Stimulated activated naive CD8-positive, alpha-beta T cell treated with anti-CD3 and anti-CD28 coated beads, Interleukin-15, Interleukin-2, amounts not matched to agents 100 ng/mL and 50 ng/mL, for 24 hours (primary cell): ENCODE data around the gene MEGF6.
A peak's percentile ranks its signal among the peaks of the same experiment; 100 is the strongest.
"Not testable (repeated sequence)": the region's sequence is repeated elsewhere in the genome, so short reads cannot be mapped to it uniquely, and the experiment has no call there.

ENCODE experiments used
- H3K27ac Mint-ChIP-seq: one replicate; pipeline ENCODE4 v1.8.0; 2021; ENCODE audit warnings: mild to moderate bottlenecking, mixed read lengths
- H3K27me3 Mint-ChIP-seq: one replicate; pipeline ENCODE4 v1.8.0; 2021; ENCODE audit warnings: mixed read lengths
- H3K36me3 Mint-ChIP-seq: one replicate; pipeline ENCODE4 v1.8.0; 2021; ENCODE audit warnings: low read depth, mixed read lengths
- H3K4me1 Mint-ChIP-seq: one replicate; pipeline ENCODE4 v1.8.0; 2021; ENCODE audit warnings: low read depth, mixed read lengths
- H3K4me3 Mint-ChIP-seq: one replicate; pipeline ENCODE4 v1.8.0; 2021; ENCODE audit warnings: mild to moderate bottlenecking, mixed read lengths
- H3K9me3 Mint-ChIP-seq: one replicate; pipeline ENCODE4 v1.8.0; 2021; ENCODE audit warnings: mixed read lengths

Gene MEGF6

GRCh38 chr1:3626025-3626424 lies 14.7 kb upstream of the MEGF6 start:
- no peaks in the 10 kb centered on the region for H3K9me3 Mint-ChIP-seq
- peak overlapping the region; percentile 77 for H3K4me3 Mint-ChIP-seq
- no peak overlapping the region for H3K27ac Mint-ChIP-seq
- H3K36me3 Mint-ChIP-seq, result peaks cover 4% of the 10 kb centered on the region
- H3K4me1 Mint-ChIP-seq, result peaks cover 29% of the 10 kb centered on the region
- no peaks in the 10 kb centered on the region for H3K27me3 Mint-ChIP-seq

- Mint-ChIP-seq H3K27me3 (no peaks in the 10 kb centered on the region), H3K36me3 (peaks cover 4% of the 10 kb centered on the region), H3K4me3 (peak overlapping the region; percentile 88), H3K27ac (no peak overlapping the region), H3K4me1 (peaks cover 34% of the 10 kb centered on the region), H3K9me3 (no peaks in the 10 kb centered on the region)
Observed at GRCh38 chr1:3625151-3625907, 14.0 kb upstream of the MEGF6 start.

GRCh38 chr1:3624200-3625136 lies 13.2 kb upstream of the MEGF6 start, which contains the start of gene TPRG1L:
TSS of gene TPRG1L (plus strand) at chr1:3625015. CDS start at chr1:3625073, 58 bp downstream.
- Mint-ChIP-seq H3K27ac (peak within 1 kb of the TSS; percentile 71), H3K9me3 (no peaks in the 10 kb centered on the region), H3K4me1 (peaks cover 41% of the 10 kb centered on the region), H3K4me3 (peak within 1 kb of the TSS; percentile 88), H3K27me3 (no peaks in the 10 kb centered on the region), H3K36me3 (peaks cover 4% of the 10 kb centered on the region)

- Mint-ChIP-seq H3K9me3 (no peaks in the 10 kb centered on the region), H3K27me3 (no peaks in the 10 kb centered on the region), H3K4me1 (peaks cover 49% of the 10 kb centered on the region), H3K4me3 (peak overlapping the region; percentile 88), H3K27ac (peak overlapping the region; percentile 4), H3K36me3 (no peaks in the 10 kb centered on the region)
Observed at GRCh38 chr1:3623441-3624199, 12.3 kb upstream of the MEGF6 start.

- not testable (repeated sequence) for H3K27me3 Mint-ChIP-seq, H3K9me3 Mint-ChIP-seq, H3K4me3 Mint-ChIP-seq
Observed at GRCh38 chr1:3622102-3622501, 10.8 kb upstream of the MEGF6 start.

GRCh38 chr1:3621151-3621671 lies 9.9 kb upstream of the MEGF6 start:
- not testable (repeated sequence) for H3K27ac Mint-ChIP-seq, H3K9me3 Mint-ChIP-seq
- H3K4me1 Mint-ChIP-seq, result peaks cover 48% of the 10 kb centered on the region

More at GRCh38 chr1:3622102-3622501, 10.8 kb upstream of the MEGF6 start:
- H3K36me3 Mint-ChIP-seq, H3K27ac Mint-ChIP-seq: not testable (repeated sequence)
- H3K4me1 Mint-ChIP-seq, result peaks cover 49% of the 10 kb centered on the region

GRCh38 chr1:3620708-3621107 lies 9.4 kb upstream of the MEGF6 start:
- Mint-ChIP-seq H3K9me3 (no peaks in the 10 kb centered on the region), H3K27me3 (no peaks in the 10 kb centered on the region), H3K36me3 (no peaks in the 10 kb centered on the region), H3K27ac (peak overlapping the region; percentile 92), H3K4me3 (peak overlapping the region; percentile 82), H3K4me1 (peaks cover 43% of the 10 kb centered on the region)

More at GRCh38 chr1:3621151-3621671, 9.9 kb upstream of the MEGF6 start:
- not testable (repeated sequence) for H3K36me3 Mint-ChIP-seq, H3K27me3 Mint-ChIP-seq
- peak overlapping the region; percentile 82 for H3K4me3 Mint-ChIP-seq

- H3K27ac Mint-ChIP-seq, result peak overlapping the region; percentile 92
- peaks cover 34% of the 10 kb centered on the region for H3K4me1 Mint-ChIP-seq
- no peaks in the 10 kb centered on the region for H3K36me3 Mint-ChIP-seq
- H3K9me3 Mint-ChIP-seq, result no peaks in the 10 kb centered on the region
- peak overlapping the region; percentile 82 for H3K4me3 Mint-ChIP-seq
- no peaks in the 10 kb centered on the region for H3K27me3 Mint-ChIP-seq
Observed at GRCh38 chr1:3618881-3619671, 7.8 kb upstream of the MEGF6 start.

GRCh38 chr1:3618531-3618880 lies 7.2 kb upstream of the MEGF6 start:
- H3K4me1 Mint-ChIP-seq, result peaks cover 28% of the 10 kb centered on the region
- no peak overlapping the region for H3K4me3 Mint-ChIP-seq
- no peak overlapping the region for H3K27ac Mint-ChIP-seq
- H3K36me3 Mint-ChIP-seq, result no peaks in the 10 kb centered on the region
- H3K27me3 Mint-ChIP-seq, result no peaks in the 10 kb centered on the region
- H3K9me3 Mint-ChIP-seq, result no peaks in the 10 kb centered on the region

- no peaks in the 10 kb centered on the region for H3K27me3 Mint-ChIP-seq
- H3K4me3 Mint-ChIP-seq, result no peak overlapping the region
- no peak overlapping the region for H3K27ac Mint-ChIP-seq
- peaks cover 22% of the 10 kb centered on the region for H3K4me1 Mint-ChIP-seq
- no peaks in the 10 kb centered on the region for H3K36me3 Mint-ChIP-seq
- no peaks in the 10 kb centered on the region for H3K9me3 Mint-ChIP-seq
Observed at GRCh38 chr1:3617806-3618345, 6.6 kb upstream of the MEGF6 start.

GRCh38 chr1:3616861-3617260 lies 5.6 kb upstream of the MEGF6 start:
- no peak overlapping the region for H3K27ac Mint-ChIP-seq
- no peaks in the 10 kb centered on the region for H3K27me3 Mint-ChIP-seq
- no peaks in the 10 kb centered on the region for H3K36me3 Mint-ChIP-seq
- H3K4me1 Mint-ChIP-seq, result peaks cover 21% of the 10 kb centered on the region
- no peak overlapping the region for H3K4me3 Mint-ChIP-seq
- H3K9me3 Mint-ChIP-seq, result no peaks in the 10 kb centered on the region

GRCh38 chr1:3614755-3615742 lies 3.7 kb upstream of the MEGF6 start:
- Mint-ChIP-seq H3K4me3 (no peak overlapping the region), H3K9me3 (no peaks in the 10 kb centered on the region), H3K27ac (no peak overlapping the region), H3K36me3 (no peaks in the 10 kb centered on the region), H3K4me1 (peaks cover 22% of the 10 kb centered on the region), H3K27me3 (peaks cover 6% of the 10 kb centered on the region)

- Mint-ChIP-seq H3K9me3 (no peaks in the 10 kb centered on the region), H3K4me1 (peaks cover 8% of the 10 kb centered on the region), H3K4me3 (peak overlapping the region; percentile 66), H3K27me3 (peaks cover 9% of the 10 kb centered on the region), H3K36me3 (no peaks in the 10 kb centered on the region), H3K27ac (no peak overlapping the region)
Observed at GRCh38 chr1:3612123-3612522, 815 bp upstream of the MEGF6 start.
